K562 (cell line): ENCODE results near the gene DHDH.

Source experiments
- CTCF ChIP-seq, 3 experiments: IDR thresholded peaks in 2 of 3; conservative IDR thresholded peaks in 1 of 3; 2 replicates each; pipeline ENCODE4 v1.5.1; 2011 to 2012; ENCODE audit warnings: low read length in 3 of 3, mild to moderate bottlenecking in 3 of 3, control low read depth in 2 of 3, improper control_type of control experiment in 1 of 3, inconsistent platforms in 1 of 3, low read depth in 1 of 3, mixed read lengths in 1 of 3, moderate library complexity in 1 of 3; ENCODE audit not compliant: insufficient read depth in 2 of 3
- PHB2 ChIP-seq: fragments of 450-650 bp; IDR thresholded peaks from 2 replicates; pipeline ENCODE4 v1.6.1; 2017; ENCODE audit warnings: low read depth
- PKNOX1 ChIP-seq: fragments of 450-650 bp; IDR thresholded peaks from 2 replicates; pipeline ENCODE4 v1.6.1; 2016
- POLR2AphosphoS5 ChIP-seq: IDR thresholded peaks from 2 replicates; pipeline ENCODE4 v1.6.1; 2011; ENCODE audit warnings: mild to moderate bottlenecking, low read depth, low read length, moderate library complexity; ENCODE audit not compliant: control insufficient read depth, insufficient read depth
- RAD21 ChIP-seq, 2 experiments: fragments of 250-450 bp in 1 of 2; fragments of 450-650 bp in 1 of 2; sonication (Bioruptor Pico) in 1 of 2; formaldehyde crosslinking in 1 of 2; IDR thresholded peaks in 1 of 2; conservative IDR thresholded peaks in 1 of 2; 2 replicates each; pipeline versions ENCODE4 v1.4.0 to v1.8.0; 2020 to 2022; ENCODE audit warnings: mild to moderate bottlenecking in 2 of 2, moderate library complexity in 1 of 2
- RCOR1 ChIP-seq, 2 experiments: IDR thresholded peaks; 2 replicates each; pipeline ENCODE4 v1.6.1; 2012; ENCODE audit warnings: low read depth in 2 of 2, low read length in 2 of 2, borderline replicate concordance in 1 of 2, improper control_type of control experiment in 1 of 2
- ZNF23 ChIP-seq: fragments of 250-450 bp; sonication (Bioruptor Pico); IDR thresholded peaks from 2 replicates; pipeline ENCODE4 v1.4.0; 2020; ENCODE audit warnings: mild to moderate bottlenecking
- ZNF239 ChIP-seq: fragments of 250-450 bp; sonication (Bioruptor Pico); IDR thresholded peaks from 2 replicates; pipeline ENCODE4 v1.4.0; 2020; ENCODE audit warnings: mild to moderate bottlenecking
- TF ChIP-seq, protein P1 (sequence below): fragments of 450-650 bp; formaldehyde crosslinking; IDR thresholded peaks from 2 replicates; pipeline ENCODE4 v1.4.0; 2022; ENCODE audit warnings: mild to moderate bottlenecking, moderate library complexity

- TF ChIP-seq, protein P1, sequence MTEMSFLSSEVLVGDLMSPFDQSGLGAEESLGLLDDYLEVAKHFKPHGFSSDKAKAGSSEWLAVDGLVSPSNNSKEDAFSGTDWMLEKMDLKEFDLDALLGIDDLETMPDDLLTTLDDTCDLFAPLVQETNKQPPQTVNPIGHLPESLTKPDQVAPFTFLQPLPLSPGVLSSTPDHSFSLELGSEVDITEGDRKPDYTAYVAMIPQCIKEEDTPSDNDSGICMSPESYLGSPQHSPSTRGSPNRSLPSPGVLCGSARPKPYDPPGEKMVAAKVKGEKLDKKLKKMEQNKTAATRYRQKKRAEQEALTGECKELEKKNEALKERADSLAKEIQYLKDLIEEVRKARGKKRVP (CRISPR knock-in tag): no peak
- no peak for TF ChIP-seq CTCF (IDR thresholded peaks at IDR 0.05 in 2 of 3, conservative IDR thresholded peaks at IDR 0.05 in 1 of 3; ENCODE audit: insufficient read depth in 2 of 3, low read depth in 1 of 3, low read length in 3 of 3)
- no peak for TF ChIP-seq RCOR1 (IDR thresholded peaks at IDR 0.05; ENCODE audit: borderline replicate concordance in 1 of 2, low read depth in 2 of 2, low read length in 2 of 2)
- TF ChIP-seq PHB2: no peak
- TF ChIP-seq ZNF239: no peak
- no peak for TF ChIP-seq ZNF23 (CRISPR knock-in tag)
- no peak for TF ChIP-seq POLR2AphosphoS5
- TF ChIP-seq RAD21 (CRISPR knock-in tag; conservative IDR thresholded peaks at IDR 0.05 in 1 of 2, IDR thresholded peaks at IDR 0.05 in 1 of 2): no peak
- no peak for TF ChIP-seq PKNOX1
Observed at GRCh38 chr19:48977061-48977460, 43.6 kb downstream of the DHDH start.
